HFF-Myc (cell line): Measurements from ENCODE around the gene RHBG.

Experiments
- DNase-seq: peaks from one replicate; pipeline ENCODE4 v3.0.0-alpha.2; 2011; ENCODE audit warnings: low read depth; ENCODE audit errors: extremely low read depth
- H3K4me3 ChIP-seq: replicated peaks from 2 replicates; pipeline ENCODE4 v1.5.1; 2011; ENCODE audit warnings: low read depth, mild to moderate bottlenecking, control low read depth, low read length
- TF ChIP-seq, protein P1 (sequence below): IDR thresholded peaks from 2 replicates; pipeline ENCODE4 v1.5.1; 2012; ENCODE audit warnings: mild to moderate bottlenecking, low read depth, low read length, control low read depth; ENCODE audit errors: missing control alignments

Gene RHBG

GRCh38 chr1:156423422-156424352 is 54.7 kb downstream of the RHBG start:
- H3K4me3 ChIP-seq: no peak overlapping the region
- TF ChIP-seq, protein P1, sequence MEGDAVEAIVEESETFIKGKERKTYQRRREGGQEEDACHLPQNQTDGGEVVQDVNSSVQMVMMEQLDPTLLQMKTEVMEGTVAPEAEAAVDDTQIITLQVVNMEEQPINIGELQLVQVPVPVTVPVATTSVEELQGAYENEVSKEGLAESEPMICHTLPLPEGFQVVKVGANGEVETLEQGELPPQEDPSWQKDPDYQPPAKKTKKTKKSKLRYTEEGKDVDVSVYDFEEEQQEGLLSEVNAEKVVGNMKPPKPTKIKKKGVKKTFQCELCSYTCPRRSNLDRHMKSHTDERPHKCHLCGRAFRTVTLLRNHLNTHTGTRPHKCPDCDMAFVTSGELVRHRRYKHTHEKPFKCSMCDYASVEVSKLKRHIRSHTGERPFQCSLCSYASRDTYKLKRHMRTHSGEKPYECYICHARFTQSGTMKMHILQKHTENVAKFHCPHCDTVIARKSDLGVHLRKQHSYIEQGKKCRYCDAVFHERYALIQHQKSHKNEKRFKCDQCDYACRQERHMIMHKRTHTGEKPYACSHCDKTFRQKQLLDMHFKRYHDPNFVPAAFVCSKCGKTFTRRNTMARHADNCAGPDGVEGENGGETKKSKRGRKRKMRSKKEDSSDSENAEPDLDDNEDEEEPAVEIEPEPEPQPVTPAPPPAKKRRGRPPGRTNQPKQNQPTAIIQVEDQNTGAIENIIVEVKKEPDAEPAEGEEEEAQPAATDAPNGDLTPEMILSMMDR: no peak
- no peak for DNase-seq

DNA sequence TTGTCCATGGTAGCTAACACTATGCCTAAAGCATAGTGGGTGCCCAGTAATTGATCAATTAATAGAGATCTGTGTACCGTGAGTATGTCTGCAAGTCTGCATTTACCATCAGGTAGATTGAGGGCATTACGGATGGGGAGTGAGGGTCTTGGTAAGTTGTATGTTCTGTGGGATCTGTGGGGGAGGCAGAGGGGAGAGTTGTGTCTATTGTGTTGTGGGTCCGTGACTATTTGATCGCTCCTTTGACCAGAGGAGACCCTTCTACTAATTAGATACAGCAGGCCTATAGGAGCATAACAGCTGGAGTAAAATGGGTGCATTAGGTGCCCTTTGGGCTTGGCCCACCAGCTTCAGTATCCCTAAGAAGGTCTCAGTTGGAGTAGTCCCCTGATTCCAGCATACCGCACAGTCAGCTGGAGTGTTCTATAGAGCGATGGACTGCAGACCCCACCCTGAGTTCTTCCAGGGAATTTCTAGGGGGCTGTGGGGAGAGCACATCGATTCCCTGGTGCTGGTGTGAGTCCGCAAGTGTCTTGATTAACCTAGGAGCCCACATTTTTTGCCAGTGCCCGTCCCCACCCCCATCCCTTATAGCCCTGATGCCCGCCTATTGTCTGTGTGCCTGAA is 55.9 kb downstream of the RHBG start:
- no peak for DNase-seq
- no peak overlapping the region for H3K4me3 ChIP-seq
- TF ChIP-seq, protein P1: no peak

- DNase-seq: no peak
- TF ChIP-seq, protein P1: no peak
- H3K4me3 ChIP-seq: no peak overlapping the region
These were observed 56.9 kb downstream of the RHBG start for GRCh38 chr1:156425943-156426342.

GRCh38 chr1:156427957-156428356 is 58.9 kb downstream of the RHBG start:
- TF ChIP-seq, protein P1: no peak
- no peak for DNase-seq
- no peak overlapping the region for H3K4me3 ChIP-seq

- H3K4me3 ChIP-seq: no peak overlapping the region
- no peak for DNase-seq
- TF ChIP-seq, protein P1: no peak
These were observed 59.8 kb downstream of the RHBG start for GRCh38 chr1:156428746-156429288.

GRCh38 chr1:156429313-156430060 is 60.5 kb downstream of the RHBG start:
- H3K4me3 ChIP-seq: no peak overlapping the region
- DNase-seq: no peak
- TF ChIP-seq, protein P1: no peak
